ENCODE measurements around the gene SRPRB. TPM values are rescaled to one million over a fixed set of nuclear protein-coding genes. Genes with fewer than 3 reads are reported as not detected.
"Not testable (repeated sequence)": the region's sequence is repeated elsewhere in the genome, so short reads cannot be mapped to it uniquely, and the experiment has no call there.

The SRPRB gene
- total and polyA plus RNA-seq, 7 donors: 4.2 to 33.3 (median 14.9) TPM

GRCh38 chr3:133777807-133778568 lies 27.6 kb upstream of the SRPRB start:
- Histone ChIP-seq H3K4me3 (no peak overlapping the region), H3K27me3 (no peaks in the 10 kb centered on the region), H3K36me3 (no peaks in the 10 kb centered on the region), H3K27ac (no peak overlapping the region), H3K9me3 (no peaks in the 10 kb centered on the region), H3K4me1 (no peaks in the 10 kb centered on the region)
- TF ChIP-seq CTCF (IDR thresholded peaks at IDR 0.05): no peak
- no peak for TF ChIP-seq POLR2A (IDR thresholded peaks at IDR 0.05)
- no peak for TF ChIP-seq EP300 (IDR thresholded peaks at IDR 0.05)
- TF ChIP-seq POLR2AphosphoS5 (IDR thresholded peaks at IDR 0.05): no peak
- intact Hi-C loops (cut with DNase I): no loop called here
- DNase-seq: no peak
- WGBS, 2 donors: 44 to 75% methylated on average over 8 of the region's 8 CpGs

- DNase-seq: no peak
- intact Hi-C loops (cut with DNase I): no loop called here
- Histone ChIP-seq H3K36me3 (no peaks in the 10 kb centered on the region), H3K27me3 (peaks cover 0 to 4% (median 0%) of the 10 kb centered on the region in 3 donors), H3K4me1 (no peaks in the 10 kb centered on the region), H3K4me3 (no peak overlapping the region), H3K27ac (no peak overlapping the region), H3K9me3 (no peaks in the 10 kb centered on the region)
- TF ChIP-seq EP300 (IDR thresholded peaks at IDR 0.05) (no peak), POLR2AphosphoS5 (IDR thresholded peaks at IDR 0.05) (no peak), POLR2A (IDR thresholded peaks at IDR 0.05) (no peak), CTCF (IDR thresholded peaks at IDR 0.05) (no peak)
- 49 to 87% methylated on average over 4 of the region's 4 CpGs for WGBS, 2 donors
These were observed 25.9 kb upstream of the SRPRB start for GRCh38 chr3:133779626-133780203.

- H3K4me1 ChIP-seq; H3K9me3 ChIP-seq; DNase-seq; H3K36me3 ChIP-seq; H3K4me3 ChIP-seq; H3K27me3 ChIP-seq; H3K27ac ChIP-seq; intact Hi-C loops (cut with DNase I): not testable (repeated sequence)
- WGBS, 2 donors: 77 to 90% methylated on average over 6 of the region's 6 CpGs
These were observed 24.9 kb upstream of the SRPRB start for GRCh38 chr3:133780756-133781155.

- TF ChIP-seq POLR2A (IDR thresholded peaks at IDR 0.05): no peak
- TF ChIP-seq EP300 (IDR thresholded peaks at IDR 0.05): no peak
- TF ChIP-seq POLR2AphosphoS5 (IDR thresholded peaks at IDR 0.05): no peak
- no peak for TF ChIP-seq CTCF (IDR thresholded peaks at IDR 0.05)
- Histone ChIP-seq H3K4me3 (no peak overlapping the region), H3K4me1 (no peaks in the 10 kb centered on the region), H3K36me3 (no peaks in the 10 kb centered on the region), H3K9me3 (no peaks in the 10 kb centered on the region), H3K27me3 (peaks cover 0 to 4% (median 0%) of the 10 kb centered on the region in 3 donors), H3K27ac (no peak overlapping the region)
- intact Hi-C loops (cut with DNase I): no loop called here
- no peak for DNase-seq
These were observed 24.0 kb upstream of the SRPRB start for GRCh38 chr3:133781570-133781969.

GRCh38 chr3:133782454-133782853 lies 23.2 kb upstream of the SRPRB start:
- intact Hi-C loops (cut with DNase I): no loop called here

More at GRCh38 chr3:133782454-133782853, 23.2 kb upstream of the SRPRB start:
- Histone ChIP-seq H3K9me3 (no peaks in the 10 kb centered on the region), H3K4me1 (no peaks in the 10 kb centered on the region), H3K36me3 (no peaks in the 10 kb centered on the region), H3K4me3 (no peak overlapping the region), H3K27ac (no peak overlapping the region), H3K27me3 (peaks cover 0 to 4% (median 0%) of the 10 kb centered on the region in 3 donors)
- TF ChIP-seq CTCF (IDR thresholded peaks at IDR 0.05) (no peak), EP300 (IDR thresholded peaks at IDR 0.05) (no peak), POLR2A (IDR thresholded peaks at IDR 0.05) (no peak), POLR2AphosphoS5 (IDR thresholded peaks at IDR 0.05) (no peak)
- WGBS, 2 donors: 67 to 85% methylated on average over 2 of the region's 2 CpGs
- no peak for DNase-seq
